BE2C (cell line): ENCODE measurements around the gene FAM53B.

Experiments used
- DNase-seq: peaks from one replicate; pipeline ENCODE4 v3.0.0-alpha.2; 2020
- H3K27me3 ChIP-seq: fragments of 250-450 bp; sonication (Bioruptor Pico); 2 replicates; pipeline ENCODE4 v1.5.1; 2020; ENCODE audit warnings: mild to moderate bottlenecking
- H3K36me3 ChIP-seq: fragments of 250-450 bp; sonication (Bioruptor Pico); 2 replicates; pipeline ENCODE4 v1.5.1; 2020; ENCODE audit warnings: mild to moderate bottlenecking
- H3K4me1 ChIP-seq: fragments of 250-450 bp; sonication (Bioruptor Pico); 2 replicates; pipeline ENCODE4 v1.5.1; 2020
- H3K4me3 ChIP-seq: 2 replicates; pipeline ENCODE4 v1.5.1; 2011; ENCODE audit warnings: low read depth, low read length
- H3K9me3 ChIP-seq: fragments of 250-450 bp; sonication (Bioruptor Pico); 2 replicates; pipeline ENCODE4 v1.5.1; 2020
- TF ChIP-seq, protein P1 (sequence below): IDR thresholded peaks from 2 replicates; pipeline ENCODE4 v1.5.1; 2012; ENCODE audit warnings: mild to moderate bottlenecking, low read depth, low read length

The FAM53B gene

DNA sequence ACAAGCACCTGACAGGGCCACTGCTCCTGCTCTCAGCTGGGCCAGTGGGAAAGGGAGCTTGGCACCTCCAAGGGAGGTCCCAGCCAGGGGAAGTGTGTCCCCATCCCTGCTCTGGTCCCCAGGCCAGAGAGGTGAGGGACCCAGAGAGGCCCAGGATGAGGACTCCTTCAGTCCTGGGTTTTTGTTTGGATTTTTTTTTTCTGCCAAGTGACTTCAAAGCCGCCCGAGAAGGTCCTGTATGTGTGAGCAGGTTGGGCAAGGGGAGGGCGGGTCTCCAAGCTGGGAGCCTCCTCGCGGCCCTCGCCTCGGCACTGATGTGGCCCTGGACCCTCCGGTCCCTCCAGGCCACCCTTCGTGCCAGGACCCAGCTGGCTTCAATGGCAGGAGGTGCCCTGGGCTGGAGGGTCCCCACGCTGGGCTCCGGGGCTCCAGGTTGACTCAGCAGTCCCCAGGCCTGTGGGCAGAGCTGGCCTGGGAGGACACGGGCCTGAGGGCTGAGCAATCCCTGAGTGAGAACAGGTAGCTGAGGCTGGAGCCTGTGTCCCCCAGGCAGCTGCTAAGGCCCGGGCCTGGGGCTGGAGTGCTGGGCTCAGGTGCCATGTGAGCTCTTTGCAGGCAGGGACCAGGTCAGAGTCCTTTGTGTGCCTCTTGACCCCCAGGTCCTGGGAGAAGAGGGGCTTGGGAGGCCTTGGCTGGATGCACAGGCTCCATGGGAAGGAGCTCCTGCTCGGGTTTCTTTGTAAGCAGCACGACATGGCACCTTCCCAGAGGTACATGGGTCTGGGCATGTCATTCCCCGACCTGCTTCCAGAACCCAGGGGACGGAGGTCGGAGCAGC is 140.6 kb downstream of the FAM53B start:
- no peaks in the 10 kb centered on the region for H3K27me3 ChIP-seq
- H3K4me1 ChIP-seq: no peaks in the 10 kb centered on the region
- H3K36me3 ChIP-seq: no peaks in the 10 kb centered on the region
- H3K4me3 ChIP-seq: no peak overlapping the region
- no peaks in the 10 kb centered on the region for H3K9me3 ChIP-seq
- TF ChIP-seq, protein P1, sequence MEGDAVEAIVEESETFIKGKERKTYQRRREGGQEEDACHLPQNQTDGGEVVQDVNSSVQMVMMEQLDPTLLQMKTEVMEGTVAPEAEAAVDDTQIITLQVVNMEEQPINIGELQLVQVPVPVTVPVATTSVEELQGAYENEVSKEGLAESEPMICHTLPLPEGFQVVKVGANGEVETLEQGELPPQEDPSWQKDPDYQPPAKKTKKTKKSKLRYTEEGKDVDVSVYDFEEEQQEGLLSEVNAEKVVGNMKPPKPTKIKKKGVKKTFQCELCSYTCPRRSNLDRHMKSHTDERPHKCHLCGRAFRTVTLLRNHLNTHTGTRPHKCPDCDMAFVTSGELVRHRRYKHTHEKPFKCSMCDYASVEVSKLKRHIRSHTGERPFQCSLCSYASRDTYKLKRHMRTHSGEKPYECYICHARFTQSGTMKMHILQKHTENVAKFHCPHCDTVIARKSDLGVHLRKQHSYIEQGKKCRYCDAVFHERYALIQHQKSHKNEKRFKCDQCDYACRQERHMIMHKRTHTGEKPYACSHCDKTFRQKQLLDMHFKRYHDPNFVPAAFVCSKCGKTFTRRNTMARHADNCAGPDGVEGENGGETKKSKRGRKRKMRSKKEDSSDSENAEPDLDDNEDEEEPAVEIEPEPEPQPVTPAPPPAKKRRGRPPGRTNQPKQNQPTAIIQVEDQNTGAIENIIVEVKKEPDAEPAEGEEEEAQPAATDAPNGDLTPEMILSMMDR: no peak
- DNase-seq: no peak

DNA sequence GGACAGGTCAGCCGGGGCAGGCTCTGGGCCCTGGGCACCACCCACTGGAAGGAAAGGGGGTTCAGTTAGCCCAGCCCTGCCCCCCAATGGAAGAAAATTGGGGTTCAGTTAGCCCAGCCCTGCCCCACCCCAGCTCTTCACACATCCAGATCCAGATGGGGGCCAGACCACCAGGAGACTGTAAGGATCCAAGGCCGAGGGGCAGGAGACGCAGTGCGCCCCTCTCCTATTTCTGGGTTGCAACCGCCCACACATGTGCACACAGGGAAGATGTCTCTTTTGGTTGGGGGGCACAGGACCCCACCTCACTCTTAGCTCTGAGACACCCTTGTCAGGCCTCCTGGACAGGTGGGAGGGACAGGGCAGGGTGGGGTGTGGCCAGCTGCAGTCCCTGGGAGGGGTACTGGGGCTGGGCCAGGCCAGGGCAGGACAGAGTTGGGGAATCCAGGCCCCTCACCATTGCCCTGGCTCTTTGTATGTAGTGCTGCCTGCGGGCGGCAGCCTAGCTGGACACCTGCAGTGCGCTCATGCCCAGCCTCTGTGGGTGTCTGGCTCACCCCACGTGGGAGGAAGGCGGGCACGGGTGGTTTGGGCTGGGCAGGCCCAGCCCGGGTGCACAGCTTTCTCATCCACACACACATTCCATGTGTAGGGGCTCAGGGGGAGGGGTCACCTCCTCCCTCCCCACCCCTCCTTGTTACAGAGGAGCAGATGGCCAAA is 141.4 kb downstream of the FAM53B start:
- no peaks in the 10 kb centered on the region for H3K27me3 ChIP-seq
- no peak overlapping the region for H3K4me3 ChIP-seq
- no peaks in the 10 kb centered on the region for H3K4me1 ChIP-seq
- H3K9me3 ChIP-seq: no peaks in the 10 kb centered on the region
- no peak for DNase-seq
- H3K36me3 ChIP-seq: no peaks in the 10 kb centered on the region
- TF ChIP-seq, protein P1: no peak

DNA sequence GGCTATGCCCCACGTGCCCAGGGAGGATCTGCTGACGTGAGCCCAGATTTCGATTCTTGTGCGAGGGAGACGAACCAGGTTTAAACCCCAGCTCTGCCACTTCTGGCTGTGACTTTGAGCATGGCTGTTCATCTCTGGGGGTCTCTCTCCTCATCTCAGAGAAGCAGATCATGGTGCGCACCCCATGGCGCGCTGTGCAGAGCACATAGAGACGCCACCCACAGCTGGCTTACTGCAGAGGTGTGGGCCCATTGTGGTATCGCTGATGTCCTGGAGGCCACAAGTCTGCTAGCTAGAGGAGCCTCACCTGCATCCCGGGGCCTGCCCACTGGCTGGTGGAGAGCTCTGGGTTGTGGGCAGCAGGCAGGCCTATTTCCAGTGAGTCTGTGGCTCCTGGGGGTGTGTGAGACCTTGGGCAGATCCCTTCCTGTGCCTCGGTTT is 142.0 kb downstream of the FAM53B start:
- Histone ChIP-seq H3K9me3 (no peaks in the 10 kb centered on the region), H3K4me1 (no peaks in the 10 kb centered on the region), H3K4me3 (no peak overlapping the region), H3K27me3 (no peaks in the 10 kb centered on the region), H3K36me3 (no peaks in the 10 kb centered on the region)
- no peak for DNase-seq
- TF ChIP-seq, protein P1: no peak

DNA sequence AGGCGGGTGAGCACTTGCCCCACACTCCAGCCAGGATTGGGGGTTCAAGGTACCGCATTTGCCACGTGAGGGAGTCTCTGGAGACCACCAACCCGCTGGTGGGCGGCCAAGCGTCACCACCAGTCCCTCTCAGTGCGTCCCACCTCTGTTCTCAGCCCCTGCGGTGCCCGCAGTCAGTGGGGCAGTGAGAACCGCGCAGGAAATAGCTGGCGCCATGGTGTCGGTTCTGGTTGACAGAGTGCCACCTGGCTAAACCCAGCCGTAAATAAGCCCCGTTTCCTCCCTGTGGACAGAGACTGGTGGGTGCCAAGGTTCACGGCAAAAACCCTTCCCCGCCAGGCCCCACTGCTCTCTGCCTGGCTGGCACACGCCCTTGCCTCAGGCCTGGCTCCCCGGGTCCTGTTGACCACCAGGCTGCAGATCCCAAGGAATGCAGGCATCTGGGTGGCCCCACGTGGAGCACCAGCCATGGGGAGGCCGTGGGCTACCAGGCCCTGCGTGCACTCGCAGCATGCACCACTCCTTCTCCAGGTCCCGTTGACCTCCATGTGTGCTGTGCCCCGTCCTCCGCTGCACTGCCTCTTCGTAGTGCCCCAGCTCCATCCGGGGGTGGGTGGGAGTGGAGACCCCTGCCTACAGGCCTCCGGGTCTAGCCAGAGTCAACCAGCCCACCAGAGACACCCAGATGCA is 142.6 kb downstream of the FAM53B start:
- H3K4me3 ChIP-seq: no peak overlapping the region
- no peak for DNase-seq
- no peaks in the 10 kb centered on the region for H3K4me1 ChIP-seq
- TF ChIP-seq, protein P1: no peak
- H3K27me3 ChIP-seq: no peaks in the 10 kb centered on the region
- no peaks in the 10 kb centered on the region for H3K36me3 ChIP-seq
- H3K9me3 ChIP-seq: no peaks in the 10 kb centered on the region

DNA sequence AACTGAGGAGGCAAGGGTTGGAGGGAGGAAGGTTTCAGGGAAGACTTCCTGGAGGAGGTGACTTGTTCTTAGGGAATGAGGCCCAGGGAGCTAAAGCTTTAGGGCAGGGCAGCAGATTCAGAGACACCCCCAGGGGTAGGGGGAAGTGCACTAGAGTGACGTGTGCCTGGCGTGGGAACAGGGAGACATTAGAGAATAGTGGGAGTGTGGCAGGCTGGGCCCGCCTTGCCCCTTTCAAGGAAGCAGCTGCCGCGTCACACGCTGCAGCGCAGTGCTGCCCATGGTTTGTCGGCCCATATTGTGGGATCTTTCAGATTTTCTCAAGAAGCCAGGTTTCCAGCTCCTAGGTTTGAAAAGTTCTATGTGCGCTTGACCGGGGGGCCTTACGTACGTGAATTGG is 143.2 kb downstream of the FAM53B start:
- DNase-seq: no peak
- no peaks in the 10 kb centered on the region for H3K9me3 ChIP-seq
- TF ChIP-seq, protein P1: no peak
- no peaks in the 10 kb centered on the region for H3K4me1 ChIP-seq
- H3K4me3 ChIP-seq: no peak overlapping the region
- no peaks in the 10 kb centered on the region for H3K27me3 ChIP-seq
- H3K36me3 ChIP-seq: no peaks in the 10 kb centered on the region
